Body of pancreas (tissue), 4 donors: Measurements from ENCODE around the gene TBPL2. TPM values are rescaled to one million over a fixed set of nuclear protein-coding genes. Genes with fewer than 3 reads are reported as not detected.
"Not testable (repeated sequence)": the region's sequence is repeated elsewhere in the genome, so short reads cannot be mapped to it uniquely, and the experiment has no call there.

Source experiments
- ATAC-seq: fragments of 150-250 bp; one replicate; pipeline ENCODE4 v1.9.1; 2016
- DNase-seq, 4 donors: peaks; one replicate each; pipeline ENCODE4 v3.0.0-alpha.2; 2019
- H3K27ac ChIP-seq, 4 donors: fragments of 200-600 bp; sonication (generic); 1 replicate in 3 of 4; 2 replicates in 1 of 4; pipeline versions ENCODE4 v1.5.1 to v1.6.1; 2016 to 2019; ENCODE audit warnings: mild to moderate bottlenecking in 1 of 4, mixed read lengths in 1 of 4, moderate library complexity in 1 of 4
- H3K27me3 ChIP-seq, 2 donors: fragments of 200-600 bp; sonication (generic); one replicate each; pipeline ENCODE4 v1.6.0; 2016; ENCODE audit warnings: mild to moderate bottlenecking in 1 of 2
- H3K36me3 ChIP-seq, 2 donors: fragments of 200-600 bp; sonication (generic); replicated peaks in 1 of 2; 2 replicates each; pipeline ENCODE4 v1.5.1; 2016; ENCODE audit warnings: low read depth in 2 of 2; ENCODE audit not compliant: insufficient read depth in 1 of 2
- H3K4me1 ChIP-seq: fragments of 200-600 bp; sonication (generic); one replicate; pipeline ENCODE4 v1.6.0; 2016
- H3K4me3 ChIP-seq, 2 donors: fragments of 200-600 bp; sonication (generic); 1 replicate in 1 of 2; 2 replicates in 1 of 2; pipeline ENCODE4 v1.5.1; 2016 to 2019
- H3K9me3 ChIP-seq, 3 donors: fragments of 200-600 bp; sonication (generic); 1 replicate in 2 of 3; 2 replicates in 1 of 3; pipeline ENCODE4 v1.5.1; 2016
- CTCF ChIP-seq, 7 experiments: fragments of 450-650 bp in 4 of 7; fragments of 200-600 bp in 3 of 7; sonication (generic) in 3 of 7; IDR thresholded peaks; one replicate each; pipeline ENCODE4 v1.5.1; 2016 to 2019; ENCODE audit warnings: antibody characterized with exemption in 7 of 7
- POLR2A ChIP-seq, 3 donors: fragments of 450-650 bp; IDR thresholded peaks; one replicate each; pipeline ENCODE4 v1.6.1; 2016; ENCODE audit warnings: antibody characterized with exemption in 3 of 3, mild to moderate bottlenecking in 2 of 3
- WGBS, 2 donors: methylation state at CpG; one replicate each; pipeline ENCODE4 v1.1.5; 2017; 5-methylcytosine and 5-hydroxymethylcytosine counted together
- intact Hi-C: fragments of 100-400 bp; cut with DNase I; formaldehyde crosslinking; loops from one replicate; pipeline ENCODE4 v1.15.1; 2023
- total RNA-seq, 2 donors: library from RNA; depleted of rRNA; stranded (reverse); fragments of >200 nt; gene quantifications; one replicate each; pipeline ENCODE4 v1.1.0, GENCODE V29; 2016

Gene TBPL2
- total RNA-seq, 2 donors from 2014 or later = not detected

GRCh38 chr14:55473786-55474185 is 33.4 kb upstream of the TBPL2 start:
- Histone ChIP-seq H3K4me1 (peaks cover 27% of the 10 kb centered on the region), H3K4me3 (no peak overlapping the region), H3K27me3 (no peaks in the 10 kb centered on the region), H3K36me3 (no peaks in the 10 kb centered on the region), H3K27ac (no peak overlapping the region), H3K9me3 (no peaks in the 10 kb centered on the region)
- DNase-seq (no peak), ATAC-seq (no peak)
- 73 to 75% methylated on average over 7 of the region's 7 CpGs for WGBS, 2 donors
- intact Hi-C loops = no loop called here
- TF ChIP-seq POLR2A (IDR thresholded peaks at IDR 0.05) = no peak
- no peak for TF ChIP-seq CTCF (IDR thresholded peaks at IDR 0.05)

GRCh38 chr14:55470025-55470424 is 29.6 kb upstream of the TBPL2 start:
- DNase-seq = no peak
- Histone ChIP-seq H3K4me3 (no peak overlapping the region), H3K9me3 (peaks cover 0 to 11% (median 0%) of the 10 kb centered on the region in 3 donors), H3K27ac (no peak overlapping the region), H3K4me1 (no peaks in the 10 kb centered on the region), H3K36me3 (no peaks in the 10 kb centered on the region), H3K27me3 (no peaks in the 10 kb centered on the region)
- intact Hi-C loops = no loop called here
- no peak for ATAC-seq
- WGBS, 2 donors = 92 to 95% methylated on average over 1 of the region's 1 CpG
- no peak for TF ChIP-seq POLR2A (IDR thresholded peaks at IDR 0.05)
- no peak for TF ChIP-seq CTCF (IDR thresholded peaks at IDR 0.05)

GRCh38 chr14:55467307-55467706 is 26.9 kb upstream of the TBPL2 start:
- H3K27me3 ChIP-seq = no peaks in the 10 kb centered on the region
- peaks cover 0 to 11% (median 0%) of the 10 kb centered on the region in 3 donors for H3K9me3 ChIP-seq
- intact Hi-C loops = no loop called here
- no peak for TF ChIP-seq CTCF (IDR thresholded peaks at IDR 0.05)
- no peak for TF ChIP-seq POLR2A (IDR thresholded peaks at IDR 0.05)
- no peak for DNase-seq
- H3K4me1 ChIP-seq = peaks cover 5% of the 10 kb centered on the region
- no peak for ATAC-seq
- 86 to 90% methylated on average over 7 of the region's 7 CpGs for WGBS, 2 donors
- no peak overlapping the region for H3K4me3 ChIP-seq
- H3K27ac ChIP-seq = no peak overlapping the region
- no peaks in the 10 kb centered on the region for H3K36me3 ChIP-seq

GRCh38 chr14:55458800-55459515 is 18.5 kb upstream of the TBPL2 start:
- no peak for TF ChIP-seq CTCF (IDR thresholded peaks at IDR 0.05)
- no peak for TF ChIP-seq POLR2A (IDR thresholded peaks at IDR 0.05)
- peaks cover 16% of the 10 kb centered on the region for H3K4me1 ChIP-seq
- no peak overlapping the region for H3K27ac ChIP-seq
- intact Hi-C loops = no loop called here
- 61 to 76% methylated on average over 9 of the region's 9 CpGs for WGBS, 2 donors
- no peaks in the 10 kb centered on the region for H3K36me3 ChIP-seq
- H3K9me3 ChIP-seq = no peaks in the 10 kb centered on the region
- no peak for DNase-seq
- no peak overlapping the region for H3K4me3 ChIP-seq
- no peaks in the 10 kb centered on the region for H3K27me3 ChIP-seq
- ATAC-seq = no peak

GRCh38 chr14:55457496-55457895 is 17.1 kb upstream of the TBPL2 start:
- H3K36me3 ChIP-seq = no peaks in the 10 kb centered on the region
- no peak overlapping the region for H3K4me3 ChIP-seq
- DNase-seq (no peak), ATAC-seq (no peak)
- H3K9me3 ChIP-seq = no peaks in the 10 kb centered on the region
- intact Hi-C loops = no loop called here
- no peak overlapping the region for H3K27ac ChIP-seq
- no peak for TF ChIP-seq POLR2A (IDR thresholded peaks at IDR 0.05)
- TF ChIP-seq CTCF (IDR thresholded peaks at IDR 0.05) = no peak
- H3K27me3 ChIP-seq = no peaks in the 10 kb centered on the region
- 77 to 86% methylated on average over 6 of the region's 6 CpGs for WGBS, 2 donors
- peaks cover 15% of the 10 kb centered on the region for H3K4me1 ChIP-seq

DNA sequence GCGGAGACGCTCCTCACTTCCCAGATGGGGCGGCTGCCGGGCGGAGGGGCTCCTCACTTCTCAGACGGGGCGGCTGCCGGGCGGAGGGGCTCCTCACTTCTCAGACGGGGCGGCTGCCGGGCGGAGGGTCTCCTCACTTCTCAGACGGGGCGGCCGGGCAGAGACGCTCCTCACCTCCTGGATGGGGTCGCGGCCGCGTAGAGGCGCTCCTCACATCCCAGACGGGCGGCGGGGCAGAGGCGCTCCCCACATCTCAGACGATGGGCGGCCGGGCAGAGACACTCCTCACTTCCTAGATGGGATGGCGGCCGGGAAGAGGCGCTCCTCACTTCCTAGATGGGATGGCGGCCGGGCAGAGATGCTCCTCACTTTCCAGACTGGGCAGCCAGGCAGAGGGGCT is 16.0 kb upstream of the TBPL2 start:
- ATAC-seq, H3K27ac ChIP-seq, DNase-seq, H3K27me3 ChIP-seq, H3K9me3 ChIP-seq, H3K4me3 ChIP-seq, H3K36me3 ChIP-seq, intact Hi-C loops: not testable (repeated sequence)
- peaks cover 23% of the 10 kb centered on the region for H3K4me1 ChIP-seq
- 96% methylated on average over 21 of the region's 34 CpGs; no CpG with 5 or more reads in 1 of the 2 donors for WGBS, 2 donors
